IMR-90 (cell line): Measurements from ENCODE around the gene TRPM3. TPM values are rescaled to one million over a fixed set of nuclear protein-coding genes. Genes with fewer than 3 reads are reported as not detected.

Experiments
- ATAC-seq: fragments of 200-7000 bp; cut with Tn5 transposase; 2 replicates; pipeline ENCODE4 v1.9.1; 2020; ENCODE audit warnings: low read depth, mild to moderate bottlenecking, moderate library complexity
- BruUV-seq: library from RNA; stranded (reverse); fragments of 400-500 nt; replicated peaks from 2 replicates; lab custom pipeline; 2021; lab: Mats Ljungman, UMichigan
- CTCF ChIA-PET: fragments of 300-600 bp; formaldehyde crosslinking; extraction: SDS; loops from one replicate; lab custom pipeline; 2021; ENCODE audit warnings: antibody characterized with exemption; lab: Yijun Ruan, JAX
- POLR2A ChIA-PET: fragments of 300-600 bp; sonication (Branson Sonifier 250); formaldehyde crosslinking; loops from one replicate; lab custom pipeline; 2022; ENCODE audit warnings: antibody characterized with exemption; ENCODE audit not compliant: unreplicated experiment; lab: Charles Lee
- DNase-seq: peaks from one replicate; pipeline ENCODE4 v3.0.0; 2013
- H2AFZ ChIP-seq: replicated peaks from 2 replicates; pipeline ENCODE3; 2013; ENCODE audit warnings: low read length, mild to moderate bottlenecking; ENCODE audit not compliant: poor library complexity
- H2AK5ac ChIP-seq: 2 replicates; pipeline ENCODE4 v1.6.1; 2013; ENCODE audit warnings: low read depth, low read length, inconsistent platforms
- H2AK9ac ChIP-seq: replicated peaks from 2 replicates; pipeline ENCODE3; 2013; ENCODE audit warnings: mild to moderate bottlenecking, low read depth, low read length, moderate library complexity; ENCODE audit not compliant: poor library complexity
- H2BK120ac ChIP-seq: 2 replicates; pipeline ENCODE4 v1.6.1; 2013; ENCODE audit warnings: low read depth, low read length, inconsistent platforms
- H2BK15ac ChIP-seq: 3 replicates; pipeline ENCODE4 v1.6.1; 2013; ENCODE audit warnings: low read depth, low read length, inconsistent platforms
- H2BK20ac ChIP-seq: 2 replicates; pipeline ENCODE4 v1.6.1; 2013; ENCODE audit warnings: low read depth, mild to moderate bottlenecking, inconsistent platforms, low read length, moderate library complexity
- H2BK5ac ChIP-seq: 2 replicates; pipeline ENCODE4 v1.6.1; 2013; ENCODE audit warnings: mild to moderate bottlenecking, low read depth, low read length, inconsistent platforms; ENCODE audit not compliant: poor library complexity, severe bottlenecking
- H3K14ac ChIP-seq: replicated peaks from 2 replicates; pipeline ENCODE4 v1.6.1; 2013; ENCODE audit warnings: low read depth, low read length, inconsistent platforms
- H3K18ac ChIP-seq: 2 replicates; pipeline ENCODE4 v1.6.1; 2013; ENCODE audit warnings: low read depth, low read length, control low read depth
- H3K23ac ChIP-seq: 2 replicates; pipeline ENCODE4 v1.6.1; 2013; ENCODE audit warnings: low read depth, low read length, inconsistent platforms
- H3K27ac ChIP-seq: 2 replicates; pipeline ENCODE4 v1.5.1; 2013; ENCODE audit warnings: mild to moderate bottlenecking, control low read depth, low read length; ENCODE audit not compliant: insufficient read depth
- H3K27me3 ChIP-seq: 2 replicates; pipeline ENCODE4 v1.6.1; 2013; ENCODE audit warnings: low read length; ENCODE audit not compliant: control insufficient read depth, insufficient read depth
- H3K36me3 ChIP-seq: 2 replicates; pipeline ENCODE4 v1.6.1; 2013; ENCODE audit warnings: low read length, mixed read lengths; ENCODE audit not compliant: control insufficient read depth, insufficient read depth
- H3K4ac ChIP-seq: 2 replicates; pipeline ENCODE4 v1.6.1; 2013; ENCODE audit warnings: low read depth, low read length, inconsistent platforms
- H3K4me1 ChIP-seq: 2 replicates; pipeline ENCODE4 v1.6.1; 2013; ENCODE audit warnings: low read length, mixed read lengths; ENCODE audit not compliant: control insufficient read depth, insufficient read depth
- H3K4me2 ChIP-seq: 2 replicates; pipeline ENCODE4 v1.6.1; 2013; ENCODE audit warnings: low read depth, mild to moderate bottlenecking, control low read depth, low read length, moderate library complexity
- H3K4me3 ChIP-seq: 2 replicates; pipeline ENCODE4 v1.5.1; 2013; ENCODE audit warnings: low read depth, mild to moderate bottlenecking, control low read depth, low read length, moderate library complexity; ENCODE audit not compliant: insufficient read depth
- H3K56ac ChIP-seq: 2 replicates; pipeline ENCODE4 v1.6.1; 2013; ENCODE audit warnings: low read length, inconsistent platforms; ENCODE audit not compliant: insufficient read depth; ENCODE audit errors: extremely low read depth
- H3K79me1 ChIP-seq, 2 experiments: 2 replicates each; pipeline ENCODE4 v1.6.1; 2013; ENCODE audit warnings: low read length in 2 of 2, inconsistent platforms in 1 of 2, low read depth in 1 of 2
- H3K9ac ChIP-seq: 2 replicates; pipeline ENCODE4 v1.6.1; 2013; ENCODE audit warnings: low read depth, low read length, control low read depth
- H3K9me1 ChIP-seq: 2 replicates; pipeline ENCODE4 v1.6.1; 2013; ENCODE audit warnings: low read length, inconsistent platforms; ENCODE audit not compliant: insufficient read depth
- H3K9me3 ChIP-seq: 2 replicates; pipeline ENCODE4 v1.6.1; 2013; ENCODE audit warnings: low read length; ENCODE audit not compliant: control insufficient read depth, insufficient read depth
- H4K20me1 ChIP-seq: 2 replicates; pipeline ENCODE4 v1.6.1; 2013; ENCODE audit warnings: low read length, inconsistent platforms; ENCODE audit not compliant: insufficient read depth
- H4K5ac ChIP-seq: 2 replicates; pipeline ENCODE4 v1.6.1; 2013; ENCODE audit warnings: mild to moderate bottlenecking, low read depth, low read length, control low read depth
- H4K8ac ChIP-seq, 2 experiments: 2 replicates each; pipeline ENCODE4 v1.6.1; 2013; ENCODE audit warnings: low read depth in 2 of 2, low read length in 2 of 2, control low read depth in 1 of 2, inconsistent platforms in 1 of 2
- H4K91ac ChIP-seq: 2 replicates; pipeline ENCODE4 v1.6.1; 2013; ENCODE audit warnings: low read depth, low read length, inconsistent platforms; ENCODE audit not compliant: insufficient read depth
- BHLHE40 ChIP-seq: fragments of 150-350 bp; IDR thresholded peaks from 2 replicates; pipeline ENCODE4 v1.6.1; 2016; ENCODE audit warnings: mild to moderate bottlenecking, low read depth, low read length
- CEBPB ChIP-seq: IDR thresholded peaks from 2 replicates; pipeline ENCODE4 v1.6.1; 2012; ENCODE audit warnings: low read depth, low read length, improper control_type of control experiment
- CHD1 ChIP-seq: IDR thresholded peaks from 2 replicates; pipeline ENCODE4 v1.6.1; 2012; ENCODE audit warnings: low read depth, low read length, improper control_type of control experiment
- CTCF ChIP-seq: conservative IDR thresholded peaks from 2 replicates; pipeline ENCODE4 v1.5.1; 2012; ENCODE audit warnings: mild to moderate bottlenecking, low read depth, low read length, improper control_type of control experiment
- ELK1 ChIP-seq: fragments of 150-350 bp; IDR thresholded peaks from 2 replicates; pipeline ENCODE4 v1.6.1; 2016; ENCODE audit warnings: low read depth, mild to moderate bottlenecking, low read length, moderate library complexity, borderline replicate concordance
- MAFK ChIP-seq: IDR thresholded peaks from 2 replicates; pipeline ENCODE4 v1.6.1; 2012; ENCODE audit warnings: low read depth, low read length, improper control_type of control experiment
- MAZ ChIP-seq: IDR thresholded peaks from 2 replicates; pipeline ENCODE4 v1.6.1; 2012; ENCODE audit warnings: low read depth, mild to moderate bottlenecking, low read length, improper control_type of control experiment, moderate library complexity, borderline replicate concordance
- MXI1 ChIP-seq: IDR thresholded peaks from 2 replicates; pipeline ENCODE4 v1.6.1; 2012; ENCODE audit warnings: low read depth, mild to moderate bottlenecking, low read length, moderate library complexity, borderline replicate concordance
- NFE2L2 ChIP-seq: fragments of 150-350 bp; IDR thresholded peaks from 2 replicates; pipeline ENCODE4 v1.6.1; 2016; ENCODE audit warnings: low read depth, mild to moderate bottlenecking, low read length
- POLR2A ChIP-seq: IDR thresholded peaks from 2 replicates; pipeline ENCODE4 v1.6.1; 2012; ENCODE audit warnings: mild to moderate bottlenecking, low read depth, low read length
- RAD21 ChIP-seq: IDR thresholded peaks from 2 replicates; pipeline ENCODE4 v1.6.1; 2012; ENCODE audit warnings: low read length, improper control_type of control experiment
- RCOR1 ChIP-seq: IDR thresholded peaks from 2 replicates; pipeline ENCODE4 v1.6.1; 2012; ENCODE audit warnings: mild to moderate bottlenecking, low read length, improper control_type of control experiment; ENCODE audit not compliant: insufficient replicate concordance
- RFX5 ChIP-seq: IDR thresholded peaks from 2 replicates; pipeline ENCODE4 v1.8.0; 2012; ENCODE audit warnings: low read depth, mild to moderate bottlenecking, low read length, moderate library complexity
- SMC3 ChIP-seq: fragments of 150-350 bp; IDR thresholded peaks from 2 replicates; pipeline ENCODE4 v1.6.1; 2016; ENCODE audit warnings: low read depth, mild to moderate bottlenecking, antibody characterized with exemption, low read length, moderate library complexity
- USF2 ChIP-seq: fragments of 150-350 bp; IDR thresholded peaks from 2 replicates; pipeline ENCODE4 v1.6.1; 2017; ENCODE audit warnings: mild to moderate bottlenecking, antibody characterized with exemption, low read length, low read depth
- WGBS, 2 experiments: methylation state at CpG; one replicate each; pipeline versions ENCODE4 v1.1.5 to v1.1.7; 2013; ENCODE audit warnings: missing lambda C conversion rate in 2 of 2; ENCODE audit not compliant: insufficient read length in 1 of 2; ENCODE audit errors: extremely low coverage in 2 of 2; 5-methylcytosine and 5-hydroxymethylcytosine counted together
- dilution Hi-C: fragments of 300-500 bp; cut with HindIII; formaldehyde crosslinking; loops from one replicate; pipeline ENCODE4 v1.14.3; 2018; ENCODE audit warnings: low sequenced_read_pairs; ENCODE audit not compliant: unreplicated experiment
- in situ Hi-C: fragments of 300-500 bp; cut with MboI; formaldehyde crosslinking; loops from 3 replicates; pipeline ENCODE4 v1.14.3; 2019; ENCODE audit warnings: low sequenced_read_pairs, inconsistent platforms, mixed read lengths
- intact Hi-C: fragments of 100-400 bp; cut with micrococcal nuclease; formaldehyde crosslinking; loops from 2 replicates; pipeline ENCODE4 v1.10.0; 2022
- polyA plus RNA-seq, 3 experiments: library from polyadenylated mRNA; depleted of rRNA; stranded (reverse); fragments of >200 nt; gene quantifications; 2 replicates each; pipeline ENCODE4 v1.2.3, GENCODE V29; 2012; ENCODE audit warnings: low replicate concordance in 1 of 3
- total RNA-seq: library from RNA; depleted of rRNA; stranded (reverse); fragments of >200 nt; gene quantifications from 2 replicates; pipeline ENCODE4 v1.2.3, GENCODE V29; 2012

TRPM3 gene
- total and polyA plus RNA-seq, 2 of the 4 experiments (the other 2 are of a cell fraction): not detected

DNA sequence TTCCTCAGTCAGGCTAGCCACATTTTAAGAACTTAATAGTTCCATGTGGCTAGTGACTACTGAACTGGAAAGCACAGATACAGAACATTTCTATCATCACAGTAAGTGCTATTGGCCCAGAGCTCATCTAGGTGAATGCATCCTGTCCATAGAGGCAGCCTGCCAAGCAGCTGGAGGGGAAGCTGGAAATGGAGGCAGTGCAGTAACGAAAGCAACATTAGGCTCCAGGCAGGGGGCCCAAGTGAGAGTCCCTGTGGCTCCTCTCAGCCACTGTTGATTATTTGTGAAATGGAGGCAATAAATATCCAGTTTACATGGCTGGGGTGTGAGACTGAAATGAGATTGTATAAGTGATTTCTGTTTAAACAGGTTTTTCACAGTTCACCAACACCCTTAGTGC, 479.8 kb downstream of the TRPM3 start:
- H3K27me3 ChIP-seq: peaks cover 21% of the 10 kb centered on the region
- H2BK5ac ChIP-seq: no peak overlapping the region
- no peak overlapping the region for H2AFZ ChIP-seq
- ChIA-PET POLR2A (no interaction called here), CTCF (interaction anchor here (1.0 kb wide), 1 partner anchor 608 kb away, joined by 3 read pairs; no protein-coding TSS in a partner anchor)
- no peak overlapping the region for H3K9ac ChIP-seq
- H3K4me3 ChIP-seq: no peak overlapping the region
- no peak overlapping the region for H3K14ac ChIP-seq
- H4K91ac ChIP-seq: no peak overlapping the region
- no peaks in the 10 kb centered on the region; the same call in 1 of the 2 replicates for H3K4me1 ChIP-seq
- H3K56ac ChIP-seq: no peak overlapping the region
- in situ Hi-C loops: loop anchor here (5.0 kb wide), 1 partner anchor 606 kb away; no protein-coding TSS in a partner anchor
- ATAC-seq: no peak
- no peak overlapping the region for H2AK9ac ChIP-seq
- H3K18ac ChIP-seq: no peak overlapping the region
- no peak for TF ChIP-seq CHD1
- TF ChIP-seq USF2: no peak
- no peak for TF ChIP-seq POLR2A
- no peak for TF ChIP-seq MAFK
- no peak for TF ChIP-seq NFE2L2
- TF ChIP-seq CEBPB: no peak
- no peak for TF ChIP-seq MXI1
- no peak for TF ChIP-seq ELK1
- TF ChIP-seq RCOR1: no peak
- no peak for TF ChIP-seq RFX5
- no peak for TF ChIP-seq CTCF
- TF ChIP-seq RAD21: no peak
- TF ChIP-seq SMC3: no peak
- no peak for TF ChIP-seq MAZ
- TF ChIP-seq BHLHE40: no peak
- H2BK120ac ChIP-seq: no peak overlapping the region
- H4K20me1 ChIP-seq: no peaks in the 10 kb centered on the region
- intact Hi-C loops: loop anchor here (10.0 kb wide), 1 partner anchor 403 kb away; no protein-coding TSS in a partner anchor
- no peaks in the 10 kb centered on the region for H3K36me3 ChIP-seq
- H3K27ac ChIP-seq: no peak overlapping the region
- no peak overlapping the region for H2AK5ac ChIP-seq
- no CpG with 5 or more reads among the region's 1 CpG for WGBS, 2 experiments
- dilution Hi-C loops: no loop called here
- H4K5ac ChIP-seq: no peak overlapping the region
- no peaks in the 10 kb centered on the region for H3K9me1 ChIP-seq
- H2BK20ac ChIP-seq: no peak overlapping the region
- no TSS peak for BruUV-seq
- no peaks in the 10 kb centered on the region for H3K79me1 ChIP-seq
- H3K4me2 ChIP-seq: no peak overlapping the region
- no peak overlapping the region for H3K4ac ChIP-seq
- DNase-seq: no peak
- H2BK15ac ChIP-seq: no peak overlapping the region
- H3K23ac ChIP-seq: no peak overlapping the region
- H3K9me3 ChIP-seq: no peaks in the 10 kb centered on the region
- H4K8ac ChIP-seq: no peak overlapping the region
